Karpas-422 (cell line): Measurements from ENCODE around the gene ANG. TPM values are rescaled to one million over a fixed set of nuclear protein-coding genes. Genes with fewer than 3 reads are reported as not detected.
"Not testable (repeated sequence)": the region's sequence is repeated elsewhere in the genome, so short reads cannot be mapped to it uniquely, and the experiment has no call there.

Experiments used
- DNase-seq: peaks from one replicate; pipeline ENCODE4 v3.0.0-alpha.2; 2015
- H2AFZ ChIP-seq: fragments of 200-600 bp; sonication (generic); 2 replicates; pipeline ENCODE4 v1.6.1; 2014; ENCODE audit warnings: antibody characterized with exemption, low read length, mixed read lengths
- H3K27ac ChIP-seq: fragments of 200-600 bp; sonication (generic); 2 replicates; pipeline ENCODE4 v1.5.1; 2014; ENCODE audit warnings: mild to moderate bottlenecking, low read length, moderate library complexity
- H3K27me3 ChIP-seq: fragments of 200-600 bp; sonication (generic); 2 replicates; pipeline ENCODE4 v1.6.1; 2014; ENCODE audit warnings: low read length, mixed read lengths
- H3K36me3 ChIP-seq: fragments of 200-600 bp; sonication (generic); 2 replicates; pipeline ENCODE4 v1.6.1; 2014; ENCODE audit warnings: low read length, mixed read lengths; ENCODE audit not compliant: insufficient read depth
- H3K4me1 ChIP-seq: fragments of 200-600 bp; sonication (generic); 2 replicates; pipeline ENCODE4 v1.6.1; 2014; ENCODE audit warnings: mild to moderate bottlenecking, low read length, mixed read lengths
- H3K4me2 ChIP-seq: fragments of 200-600 bp; sonication (generic); 2 replicates; pipeline ENCODE4 v1.6.1; 2014; ENCODE audit warnings: low read length, low read depth, mild to moderate bottlenecking; ENCODE audit not compliant: poor library complexity, severe bottlenecking
- H3K4me3 ChIP-seq: fragments of 200-600 bp; sonication (generic); 2 replicates; pipeline ENCODE4 v1.5.1; 2014; ENCODE audit warnings: mild to moderate bottlenecking, antibody characterized with exemption, low read length, mixed read lengths
- H3K79me2 ChIP-seq: fragments of 200-600 bp; sonication (generic); 2 replicates; pipeline ENCODE4 v1.6.1; 2014; ENCODE audit warnings: mild to moderate bottlenecking, low read length, mixed read lengths
- H3K9ac ChIP-seq: fragments of 200-600 bp; sonication (generic); 2 replicates; pipeline ENCODE4 v1.6.0; 2014; ENCODE audit warnings: low read length
- H3K9me2 ChIP-seq: fragments of 200-600 bp; sonication (generic), shearing (Covaris generic); replicated peaks from 2 replicates; pipeline ENCODE4 v1.6.0; 2014; ENCODE audit warnings: mild to moderate bottlenecking, low read length, moderate library complexity; ENCODE audit not compliant: insufficient read depth
- H3K9me3 ChIP-seq: fragments of 300-700, 200-600 bp; sonication (generic); 2 replicates; pipeline ENCODE4 v1.6.1; 2014; ENCODE audit warnings: low read length, mixed read lengths
- H4K20me1 ChIP-seq: fragments of 200-600 bp; sonication (generic); 2 replicates; pipeline ENCODE4 v1.6.1; 2014; ENCODE audit warnings: mild to moderate bottlenecking, antibody characterized with exemption, low read length, low read depth; ENCODE audit not compliant: insufficient read depth
- total RNA-seq: library from RNA; depleted of rRNA; stranded (reverse); fragments of >200 nt; shearing (Covaris generic); gene quantifications from 2 replicates; pipeline ENCODE4 v1.2.3, GENCODE V29; 2014; ENCODE audit warnings: low replicate concordance

Gene ANG
- total RNA-seq, 1 experiment from 2014 or later = 1.9 TPM

DNA sequence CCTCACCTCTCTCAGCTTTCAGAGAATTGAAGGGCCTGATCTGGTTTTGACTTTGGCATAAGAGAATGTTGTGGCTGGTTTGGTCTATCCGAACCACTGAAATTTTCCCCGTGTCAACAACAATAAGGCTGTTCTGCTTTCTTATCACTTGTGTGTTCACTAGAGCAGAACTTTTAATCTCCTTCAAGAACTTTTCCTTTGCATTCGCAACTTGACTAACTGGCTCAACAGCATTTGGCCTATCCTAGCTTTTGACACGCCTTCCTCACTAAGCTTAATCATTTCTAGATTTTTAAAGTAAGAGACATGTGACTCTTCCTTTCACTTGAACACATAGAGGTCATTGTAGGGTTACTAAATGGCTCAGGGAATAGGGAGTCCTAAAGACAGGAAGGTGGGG lies 31.2 kb downstream of the ANG start:
- H3K9me2 ChIP-seq = no peaks in the 10 kb centered on the region

DNA sequence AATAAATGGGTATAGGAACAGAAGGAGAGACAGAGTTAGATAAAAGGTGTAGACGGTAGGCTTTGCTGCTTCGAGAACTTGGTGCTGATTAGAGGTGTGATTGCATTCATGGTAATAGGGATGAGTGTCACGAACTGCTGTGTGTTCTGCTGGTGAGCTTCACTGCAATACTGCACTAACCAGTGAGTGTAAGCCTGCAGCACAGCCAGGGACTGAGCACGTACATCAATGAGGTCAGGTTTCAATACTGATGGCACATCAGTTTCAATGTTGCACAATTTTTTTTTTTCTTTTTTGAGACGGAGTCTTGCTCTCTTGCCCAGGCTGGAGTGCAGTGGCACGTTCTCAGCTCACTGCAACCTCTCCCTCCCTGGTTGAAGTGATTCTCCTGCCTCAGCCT lies 32.2 kb downstream of the ANG start:
- H3K27me3 ChIP-seq = no peaks in the 10 kb centered on the region
- no peaks in the 10 kb centered on the region for H4K20me1 ChIP-seq
- no peak overlapping the region for H3K9ac ChIP-seq
- no peaks in the 10 kb centered on the region for H3K9me2 ChIP-seq
- H3K4me2 ChIP-seq = no peak overlapping the region
- no peaks in the 10 kb centered on the region for H3K4me1 ChIP-seq
- H3K36me3 ChIP-seq = no peaks in the 10 kb centered on the region
- H3K4me3 ChIP-seq = no peak overlapping the region
- no peak for DNase-seq
- H3K79me2 ChIP-seq = no peaks in the 10 kb centered on the region
- H3K27ac ChIP-seq = no peak overlapping the region
- H2AFZ ChIP-seq = no peak overlapping the region
- no peaks in the 10 kb centered on the region for H3K9me3 ChIP-seq

More for the DNA sequence above, 31.2 kb downstream of the ANG start:
- Histone ChIP-seq H3K9ac (no peak overlapping the region), H4K20me1 (no peaks in the 10 kb centered on the region), H2AFZ (no peak overlapping the region), H3K4me1 (no peaks in the 10 kb centered on the region), H3K27ac (no peak overlapping the region), H3K9me3 (no peaks in the 10 kb centered on the region), H3K4me2 (no peak overlapping the region), H3K27me3 (no peaks in the 10 kb centered on the region), H3K79me2 (no peaks in the 10 kb centered on the region), H3K4me3 (no peak overlapping the region), H3K36me3 (no peaks in the 10 kb centered on the region)
- DNase-seq = no peak

DNA sequence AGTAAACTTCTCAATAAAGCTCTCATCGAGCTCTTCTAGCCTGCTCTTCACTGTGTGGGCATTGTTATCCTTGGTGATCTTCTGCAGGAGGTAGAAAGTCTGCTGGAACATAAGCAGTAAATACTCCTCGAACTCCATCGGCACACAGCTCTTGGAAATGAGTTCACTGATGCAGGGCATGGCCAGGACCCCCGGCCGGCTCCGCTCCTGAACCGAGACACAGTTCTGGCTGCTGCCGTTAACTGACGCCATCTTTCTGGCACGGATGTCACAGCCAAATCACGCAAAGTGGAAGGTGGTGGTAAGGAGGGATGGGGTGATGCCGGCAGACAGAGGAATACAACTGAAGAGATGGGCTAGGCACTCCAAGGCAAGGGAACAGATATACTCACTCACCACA lies 33.5 kb downstream of the ANG start:
- no peaks in the 10 kb centered on the region for H3K9me3 ChIP-seq
- no peaks in the 10 kb centered on the region for H3K36me3 ChIP-seq
- H2AFZ ChIP-seq = no peak overlapping the region
- no peaks in the 10 kb centered on the region for H3K4me1 ChIP-seq
- no peak overlapping the region for H3K27ac ChIP-seq
- H3K27me3 ChIP-seq = no peaks in the 10 kb centered on the region
- no peak overlapping the region for H3K4me3 ChIP-seq
- no peak overlapping the region for H3K4me2 ChIP-seq
- no peak overlapping the region for H3K9ac ChIP-seq
- H4K20me1 ChIP-seq = no peaks in the 10 kb centered on the region
- no peak for DNase-seq
- H3K79me2 ChIP-seq = no peaks in the 10 kb centered on the region
- H3K9me2 ChIP-seq = no peaks in the 10 kb centered on the region

DNA sequence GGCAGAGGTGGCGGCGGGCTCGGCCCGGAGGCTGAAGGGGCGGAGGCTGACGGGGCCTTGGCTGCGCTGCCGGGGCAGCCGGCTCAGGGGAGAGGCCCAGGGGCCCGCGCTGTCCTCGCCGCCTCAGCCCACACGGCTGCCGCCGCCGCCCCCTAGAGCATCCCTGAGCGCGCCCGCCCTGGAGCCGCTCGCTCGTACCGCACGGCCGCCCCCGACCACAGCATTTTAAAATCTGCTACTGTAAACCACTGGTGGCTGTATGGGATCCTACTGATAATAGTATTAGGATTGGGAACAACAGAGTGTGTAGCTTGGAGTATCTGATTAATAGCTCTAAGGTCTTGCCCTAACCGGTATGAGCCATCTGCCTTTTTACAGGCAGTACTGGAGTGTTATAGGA lies 34.9 kb downstream of the ANG start:
- Histone ChIP-seq H3K27me3 (no peaks in the 10 kb centered on the region), H3K4me2 (no peak overlapping the region), H3K36me3 (no peaks in the 10 kb centered on the region), H3K79me2 (no peaks in the 10 kb centered on the region), H3K9me3 (no peaks in the 10 kb centered on the region), H2AFZ (no peak overlapping the region), H3K27ac (no peak overlapping the region), H3K9me2 (no peaks in the 10 kb centered on the region), H3K9ac (no peak overlapping the region), H4K20me1 (no peaks in the 10 kb centered on the region), H3K4me3 (no peak overlapping the region), H3K4me1 (no peaks in the 10 kb centered on the region)
- DNase-seq = no peak

DNA sequence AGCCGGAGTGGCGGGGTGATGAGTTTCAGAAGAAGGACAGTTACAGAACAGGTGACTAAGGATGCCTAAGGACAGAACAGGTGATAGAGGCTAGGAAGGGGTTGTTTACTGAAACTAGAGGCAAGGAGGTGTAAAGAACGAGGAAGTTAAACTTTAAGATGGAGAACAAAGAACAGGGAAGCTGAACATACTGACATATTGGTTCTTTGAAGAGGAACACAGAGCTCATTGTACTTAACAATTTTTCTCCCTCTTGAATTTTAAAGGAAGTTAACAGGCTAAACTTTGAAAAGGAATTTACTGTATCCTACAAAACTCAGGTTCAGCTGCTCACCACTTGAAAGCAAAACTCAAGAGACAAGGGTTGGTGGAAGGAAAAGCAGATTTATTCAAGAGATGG lies 37.6 kb downstream of the ANG start:
- H2AFZ ChIP-seq, H3K36me3 ChIP-seq, H3K27ac ChIP-seq, H3K9ac ChIP-seq, H3K4me2 ChIP-seq, H3K9me2 ChIP-seq, H3K4me1 ChIP-seq, H4K20me1 ChIP-seq, H3K4me3 ChIP-seq, H3K9me3 ChIP-seq, H3K27me3 ChIP-seq, DNase-seq, H3K79me2 ChIP-seq: not testable (repeated sequence)

DNA sequence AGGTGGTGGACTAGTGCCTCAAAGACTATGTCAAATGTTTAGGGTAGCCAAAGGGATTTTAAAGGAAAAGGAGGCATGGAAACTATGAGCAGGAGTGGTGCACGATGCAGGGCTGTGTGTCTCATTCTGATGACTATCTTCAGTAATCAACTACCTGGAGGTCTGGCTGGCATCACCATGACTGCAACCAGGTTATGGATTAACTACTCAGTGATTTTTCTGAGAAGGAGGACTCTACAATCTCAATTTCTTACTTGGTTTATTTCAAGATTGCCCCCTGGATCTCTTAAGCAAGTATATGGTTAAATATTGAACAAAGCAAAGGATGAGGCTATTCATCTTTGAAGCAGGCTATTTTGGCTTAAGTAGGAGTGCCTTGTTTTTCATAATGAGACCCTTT lies 38.0 kb downstream of the ANG start:
- no peaks in the 10 kb centered on the region for H3K9me2 ChIP-seq
- H4K20me1 ChIP-seq = no peaks in the 10 kb centered on the region
- H3K27ac ChIP-seq = no peak overlapping the region
- no peak overlapping the region for H3K4me2 ChIP-seq
- H2AFZ ChIP-seq = no peak overlapping the region
- no peaks in the 10 kb centered on the region for H3K79me2 ChIP-seq
- no peak overlapping the region for H3K4me3 ChIP-seq
- H3K9me3 ChIP-seq = no peaks in the 10 kb centered on the region
- no peak overlapping the region for H3K9ac ChIP-seq
- DNase-seq = no peak
- no peaks in the 10 kb centered on the region for H3K4me1 ChIP-seq
- no peaks in the 10 kb centered on the region for H3K36me3 ChIP-seq
- H3K27me3 ChIP-seq = no peaks in the 10 kb centered on the region

DNA sequence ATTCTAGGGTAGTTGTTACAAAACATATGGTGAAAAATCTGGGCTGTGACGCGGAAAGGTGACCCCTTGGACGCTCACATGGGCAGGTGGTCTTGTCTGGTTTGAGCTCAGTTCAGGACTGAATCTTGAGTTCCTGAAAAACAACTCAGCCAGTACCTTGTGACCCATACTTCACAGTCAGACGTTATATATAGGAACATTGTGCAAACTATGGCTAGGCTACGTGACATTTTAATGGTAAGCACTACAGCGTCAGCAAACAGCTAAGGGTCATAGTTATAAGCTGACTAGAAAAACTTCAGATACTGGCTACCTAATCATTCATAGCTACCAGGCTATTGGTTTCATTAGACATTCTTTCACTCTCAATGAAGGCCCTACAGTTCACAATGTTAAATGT lies 42.3 kb downstream of the ANG start:
- Histone ChIP-seq H3K27ac (no peak overlapping the region), H3K4me2 (no peak overlapping the region)
- no peak for DNase-seq

DNA sequence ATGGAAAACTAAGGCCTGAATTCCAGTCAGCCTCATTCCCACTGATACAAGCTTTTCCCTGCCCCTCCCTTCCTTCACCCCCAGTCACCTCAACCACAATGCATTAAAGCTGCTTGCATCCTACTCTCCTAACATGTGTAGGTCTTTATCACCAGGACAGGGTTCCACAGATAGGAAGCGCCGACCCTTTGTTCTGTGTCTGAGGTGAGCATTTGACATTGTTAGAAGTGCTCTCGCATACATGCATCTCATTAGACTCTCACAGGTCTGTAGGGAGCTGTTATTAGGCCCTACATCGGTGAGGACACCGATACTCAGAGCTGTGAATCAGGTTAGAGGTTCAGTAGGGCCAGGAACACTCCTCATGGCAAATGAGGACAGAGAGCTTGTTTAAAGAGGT lies 43.9 kb downstream of the ANG start:
- H3K27ac ChIP-seq = no peak overlapping the region
- no peak overlapping the region for H2AFZ ChIP-seq
- no peaks in the 10 kb centered on the region for H3K79me2 ChIP-seq
- no peaks in the 10 kb centered on the region for H4K20me1 ChIP-seq
- H3K4me1 ChIP-seq = no peaks in the 10 kb centered on the region
- no peaks in the 10 kb centered on the region; the same call in 1 of the 2 replicates for H3K27me3 ChIP-seq
- H3K36me3 ChIP-seq = no peaks in the 10 kb centered on the region
- H3K9ac ChIP-seq = no peak overlapping the region
- no peak for DNase-seq
- no peak overlapping the region for H3K4me3 ChIP-seq
- no peak overlapping the region for H3K4me2 ChIP-seq
- no peaks in the 10 kb centered on the region for H3K9me2 ChIP-seq
- H3K9me3 ChIP-seq = no peaks in the 10 kb centered on the region

More for the DNA sequence above, 42.3 kb downstream of the ANG start:
- H3K36me3 ChIP-seq = no peaks in the 10 kb centered on the region
- H3K9ac ChIP-seq = no peak overlapping the region
- H3K9me3 ChIP-seq = no peaks in the 10 kb centered on the region
- H3K79me2 ChIP-seq = no peaks in the 10 kb centered on the region
- H3K9me2 ChIP-seq = no peaks in the 10 kb centered on the region
- H3K4me1 ChIP-seq = no peaks in the 10 kb centered on the region
- no peaks in the 10 kb centered on the region; the same call in 1 of the 2 replicates for H3K27me3 ChIP-seq
- H2AFZ ChIP-seq = no peak overlapping the region
- no peaks in the 10 kb centered on the region for H4K20me1 ChIP-seq
- H3K4me3 ChIP-seq = no peak overlapping the region
